ENCODE results near the gene ARMC2. TPM values are rescaled to one million over a fixed set of nuclear protein-coding genes. Genes with fewer than 3 reads are reported as not detected.

Gene ARMC2
- total and polyA plus RNA-seq, 2 donors (not counting 3 experiments of a cell fraction or from before 2014, with no cell fraction given), result 1.7 to 3.7 TPM

DNA sequence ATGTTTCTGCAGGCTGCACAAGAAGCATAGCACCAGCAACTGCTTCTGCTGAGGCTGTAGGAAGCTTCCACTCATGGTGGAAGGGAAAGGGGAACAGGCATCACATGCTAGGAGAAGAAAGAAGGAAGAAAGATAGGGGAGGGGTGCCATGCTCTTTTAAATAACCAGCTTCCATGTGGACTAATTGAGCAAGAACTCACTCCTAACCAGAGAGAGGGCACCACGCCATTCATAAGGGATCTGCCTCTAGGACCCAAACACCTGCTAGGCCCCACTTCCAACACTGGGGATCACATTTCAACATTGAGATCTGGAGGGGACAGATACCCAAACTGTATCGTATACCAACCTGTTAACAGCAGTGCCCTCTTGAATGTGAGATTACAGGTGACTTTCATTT is 46.9 kb upstream of the ARMC2 start:
- Histone ChIP-seq H2AFZ (ENCODE audit: low read depth, low read length) (no peak overlapping the region), H3K4me1 (ENCODE audit: control insufficient read depth, extremely low read depth, insufficient read depth, low read length) (peaks cover 3% of the 10 kb centered on the region), H3K27ac (ENCODE audit: insufficient read depth, low read depth, low read length) (no peak overlapping the region), H3K36me3 (ENCODE audit: control insufficient read depth in 2 of 2, extremely low read depth in 1 of 2, insufficient read depth in 2 of 2, low read length in 2 of 2) (no peaks in the 10 kb centered on the region), H3K4me2 (ENCODE audit: insufficient read depth, low read length) (no peak overlapping the region), H3K27me3 (ENCODE audit: control insufficient read depth in 2 of 2, insufficient read depth in 2 of 2, low read length in 2 of 2) (peaks cover 0 to 2% of the 10 kb centered on the region in 2 experiments), H3K9me1 (replicated peaks; ENCODE audit: control insufficient read depth, extremely low read depth, insufficient read depth, low read length) (no peaks in the 10 kb centered on the region), H3K79me2 (ENCODE audit: control insufficient read depth, insufficient read depth, low read length) (no peaks in the 10 kb centered on the region), H3K9me3 (replicated peaks; ENCODE audit: control insufficient read depth, insufficient read depth, low read length) (no peaks in the 10 kb centered on the region), H3K9ac (replicated peaks; ENCODE audit: extremely low read depth, insufficient read depth, low read length) (no peak overlapping the region), H3K4me3 (replicated peaks in 1 of 3; ENCODE audit: insufficient read depth in 1 of 3, low read depth in 1 of 3, low read length in 3 of 3) (no peak overlapping the region), H4K20me1 (replicated peaks; ENCODE audit: control insufficient read depth, extremely low read depth, insufficient read depth, low read length) (no peaks in the 10 kb centered on the region)
- DNase-seq (ENCODE audit: low read depth, low spot score) (no peak), FAIRE-seq (no peak)
- ChIA-PET POLR2A (no interaction called here), CTCF (interaction anchor here (1.1 kb wide), 1 partner anchor 34 kb away, joined by 3 read pairs; no protein-coding TSS in a partner anchor)
- TF ChIP-seq EZH2 (IDR thresholded peaks at IDR 0.05; ENCODE audit: borderline replicate concordance, low read depth, low read length, severe bottlenecking) (no peak), POLR2A (IDR thresholded peaks at IDR 0.05; ENCODE audit: low read depth, low read length) (no peak)
- no TSS peak for BruUV-seq (replicated peaks)
- intact Hi-C loops (cut with micrococcal nuclease) (no loop called here), dilution Hi-C loops (cut with MboI; ENCODE audit: extremely low pct_ligation_motif_present, low sequenced_read_pairs) (no loop called here)

DNA sequence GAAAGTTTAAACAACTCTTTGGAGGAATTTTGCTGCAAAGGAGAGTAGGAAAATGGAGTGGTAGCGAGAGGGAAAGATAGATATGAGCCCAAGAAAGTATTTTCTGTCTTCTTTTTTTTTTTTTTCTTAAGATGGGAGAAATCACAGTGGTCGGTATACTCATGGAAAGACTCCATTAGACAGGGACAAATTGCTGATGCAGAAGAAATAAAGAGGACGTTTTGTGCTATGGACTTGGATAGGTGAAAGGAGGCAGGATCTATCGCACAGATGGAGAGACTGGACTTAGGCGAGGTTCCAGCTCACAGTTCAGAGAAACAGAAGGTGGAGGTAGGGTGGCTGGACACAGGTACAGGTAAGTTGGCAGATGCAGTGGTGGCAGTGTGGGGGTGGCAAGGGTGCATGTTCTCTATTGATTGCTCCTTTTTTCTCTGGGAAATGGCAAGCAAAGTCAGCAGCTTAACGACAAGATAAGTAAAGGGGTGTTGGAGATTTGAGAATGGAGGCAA is 44.2 kb upstream of the ARMC2 start:
- no peak overlapping the region for H3K27ac ChIP-seq (ENCODE audit: insufficient read depth, low read depth, low read length)
- ChIA-PET CTCF (no interaction called here), POLR2A (no interaction called here)
- peaks cover 0 to 2% of the 10 kb centered on the region in 2 experiments for H3K27me3 ChIP-seq (ENCODE audit: control insufficient read depth in 2 of 2, insufficient read depth in 2 of 2, low read length in 2 of 2)
- H3K4me3 ChIP-seq (replicated peaks in 1 of 3; ENCODE audit: insufficient read depth in 1 of 3, low read depth in 1 of 3, low read length in 3 of 3), result no peak overlapping the region
- FAIRE-seq (no peak), DNase-seq (ENCODE audit: low read depth, low spot score) (no peak)
- BruUV-seq (replicated peaks), result no TSS peak
- dilution Hi-C loops (cut with MboI; ENCODE audit: extremely low pct_ligation_motif_present, low sequenced_read_pairs), result no loop called here
- H3K4me1 ChIP-seq (ENCODE audit: control insufficient read depth, extremely low read depth, insufficient read depth, low read length), result no peaks in the 10 kb centered on the region
- intact Hi-C loops (cut with micrococcal nuclease), result no loop called here
- H3K9me3 ChIP-seq (replicated peaks; ENCODE audit: control insufficient read depth, insufficient read depth, low read length), result no peaks in the 10 kb centered on the region
- no peaks in the 10 kb centered on the region for H3K79me2 ChIP-seq (ENCODE audit: control insufficient read depth, insufficient read depth, low read length)
- no peak overlapping the region for H3K4me2 ChIP-seq (ENCODE audit: insufficient read depth, low read length)
- H3K9me1 ChIP-seq (replicated peaks; ENCODE audit: control insufficient read depth, extremely low read depth, insufficient read depth, low read length), result no peaks in the 10 kb centered on the region
- H2AFZ ChIP-seq (ENCODE audit: low read depth, low read length), result no peak overlapping the region
- no peak overlapping the region for H3K9ac ChIP-seq (replicated peaks; ENCODE audit: extremely low read depth, insufficient read depth, low read length)
- no peaks in the 10 kb centered on the region for H4K20me1 ChIP-seq (replicated peaks; ENCODE audit: control insufficient read depth, extremely low read depth, insufficient read depth, low read length)
- H3K36me3 ChIP-seq (ENCODE audit: control insufficient read depth in 2 of 2, extremely low read depth in 1 of 2, insufficient read depth in 2 of 2, low read length in 2 of 2), result no peaks in the 10 kb centered on the region
- TF ChIP-seq FOS (IDR thresholded peaks at IDR 0.05; ENCODE audit: borderline replicate concordance, insufficient read depth, low read length), result no peak
